Adrenal gland (tissue), 12 donors: Measurements from ENCODE around the gene PRLR. TPM values are rescaled to one million over a fixed set of nuclear protein-coding genes. Genes with fewer than 3 reads are reported as not detected.

Experiments used
- DNase-seq, 7 donors: peaks; one replicate each; pipeline ENCODE4 v3.0.0-alpha.2; 2019 to 2020
- H3K27ac ChIP-seq, 5 donors: fragments of 200-600 bp; sonication (generic) in 4 of 5; 1 replicate in 3 of 5; 2 replicates in 2 of 5; pipeline versions ENCODE4 v1.5.1 to v1.8.0; 2016 to 2020; ENCODE audit warnings: mild to moderate bottlenecking in 1 of 5
- H3K27me3 ChIP-seq: fragments of 200-600 bp; 2 replicates; pipeline ENCODE4 v1.8.0; 2021
- H3K36me3 ChIP-seq, 2 donors: fragments of 200-600 bp; replicated peaks in 1 of 2; 1 replicate in 1 of 2; 2 replicates in 1 of 2; pipeline versions ENCODE4 v1.5.1 to v1.8.0; 2018 to 2022
- H3K4me1 ChIP-seq, 2 donors: fragments of 200-600 bp; replicated peaks in 1 of 2; 1 replicate in 1 of 2; 2 replicates in 1 of 2; pipeline versions ENCODE4 v1.5.1 to v1.8.0; 2018 to 2021
- H3K4me3 ChIP-seq, 4 donors: fragments of 200-600 bp; sonication (generic) in 3 of 4; one replicate each; pipeline ENCODE4 v1.5.1; 2016 to 2018
- H3K9me3 ChIP-seq, 3 donors: fragments of 200-600 bp; sonication (generic) in 1 of 3; replicated peaks in 1 of 3; 1 replicate in 2 of 3; 2 replicates in 1 of 3; pipeline versions ENCODE4 v1.5.1 to v1.8.0; 2016 to 2021
- POLR2A ChIP-seq, 2 donors: fragments of 450-650 bp; IDR thresholded peaks; one replicate each; pipeline ENCODE4 v1.6.1; 2017; ENCODE audit warnings: antibody characterized with exemption in 2 of 2, mild to moderate bottlenecking in 2 of 2, moderate library complexity in 1 of 2
- WGBS, 4 donors: extraction: QIAGEN DNeasy Blood & Tissue Kit in 2 of 4; methylation state at CpG; one replicate each; pipeline versions ENCODE4 v1.1.5 to v1.1.7; 2013 to 2017; 5-methylcytosine and 5-hydroxymethylcytosine counted together
- intact Hi-C, 2 donors: fragments of 100-400 bp; cut with DNase I; formaldehyde crosslinking; loops; one replicate each; pipeline versions ENCODE4 v1.14.1 to v1.15.0; 2022 to 2023
- polyA plus RNA-seq, 3 donors: library from polyadenylated mRNA; stranded (reverse); fragments of 200-250 nt in 2 of 3; fragments of 350-450 nt in 1 of 3; fragmentation: Illumina TruSeq in 1 of 3; extraction: RNeasy Lipid Tissue Mini Kit (QIAGEN cat#74804) in 1 of 3; gene quantifications; one replicate each; pipeline ENCODE4 v1.2.3, GENCODE V29; 2013 to 2014
- total RNA-seq, 9 donors: library from RNA; depleted of rRNA in 4 of 9; stranded (reverse); fragments of >200 nt in 4 of 9; fragments of 120-200 nt in 1 of 9; fragmentation: NEBNext Ultra II Directional in 1 of 9; extraction: Animal tissue kit (Norgen Biotek cat#: 25700) in 1 of 9; gene quantifications; one replicate each; pipeline versions ENCODE4 v1.1.0 to v1.2.4, GENCODE V29; 2013 to 2023
- TF ChIP-seq, protein P1 (sequence below), 6 experiments: fragments of 450-650 bp in 4 of 6; fragments of 200-600 bp in 2 of 6; sonication (generic) in 1 of 6; IDR thresholded peaks; 1 replicate in 5 of 6; 2 replicates in 1 of 6; pipeline versions ENCODE4 v1.5.1 to v1.8.0; 2016 to 2021; ENCODE audit warnings: antibody characterized with exemption in 6 of 6, mild to moderate bottlenecking in 2 of 6, moderate library complexity in 1 of 6
- donor health status: healthy with polysubstance abuse.
- donor health status: Bipolar disorder and iron deficiency.
- donor health status: DM: yes; HTN: yes; CAD: no.
- donor health status: DM: no; HTN: no; CAD: no.
- donor health status: DM: no; HTN: no; CAD: no.
- donor health status: DM: yes; HTN: yes; CAD: no.

Gene PRLR
- total and polyA plus RNA-seq, 12 donors: 2.1 to 149 (median 74.1) TPM

DNA sequence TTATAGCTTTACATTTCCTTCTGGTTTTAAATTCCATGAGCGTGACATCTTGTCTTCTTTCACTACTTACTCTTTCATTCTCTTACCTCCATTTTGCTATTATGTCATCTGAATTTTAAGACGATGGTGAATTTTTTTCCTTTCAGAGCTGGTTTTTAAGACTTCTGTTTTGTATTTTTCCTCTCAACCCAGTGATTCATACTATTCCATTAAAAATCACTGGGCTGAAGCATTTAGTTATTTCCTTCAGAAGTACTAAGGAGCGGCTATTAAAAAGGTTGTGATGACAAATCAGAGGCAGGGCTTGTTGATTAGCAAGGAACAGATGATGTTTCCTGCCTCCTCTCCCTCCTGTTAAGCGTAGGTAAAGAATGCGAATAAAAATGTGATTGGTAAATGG, 199.0 kb downstream of the PRLR start:
- no peak overlapping the region for H3K27ac ChIP-seq
- 74 to 83% (median 77%) methylated on average over 5 of the region's 5 CpGs for WGBS, 4 donors
- TF ChIP-seq, protein P1, sequence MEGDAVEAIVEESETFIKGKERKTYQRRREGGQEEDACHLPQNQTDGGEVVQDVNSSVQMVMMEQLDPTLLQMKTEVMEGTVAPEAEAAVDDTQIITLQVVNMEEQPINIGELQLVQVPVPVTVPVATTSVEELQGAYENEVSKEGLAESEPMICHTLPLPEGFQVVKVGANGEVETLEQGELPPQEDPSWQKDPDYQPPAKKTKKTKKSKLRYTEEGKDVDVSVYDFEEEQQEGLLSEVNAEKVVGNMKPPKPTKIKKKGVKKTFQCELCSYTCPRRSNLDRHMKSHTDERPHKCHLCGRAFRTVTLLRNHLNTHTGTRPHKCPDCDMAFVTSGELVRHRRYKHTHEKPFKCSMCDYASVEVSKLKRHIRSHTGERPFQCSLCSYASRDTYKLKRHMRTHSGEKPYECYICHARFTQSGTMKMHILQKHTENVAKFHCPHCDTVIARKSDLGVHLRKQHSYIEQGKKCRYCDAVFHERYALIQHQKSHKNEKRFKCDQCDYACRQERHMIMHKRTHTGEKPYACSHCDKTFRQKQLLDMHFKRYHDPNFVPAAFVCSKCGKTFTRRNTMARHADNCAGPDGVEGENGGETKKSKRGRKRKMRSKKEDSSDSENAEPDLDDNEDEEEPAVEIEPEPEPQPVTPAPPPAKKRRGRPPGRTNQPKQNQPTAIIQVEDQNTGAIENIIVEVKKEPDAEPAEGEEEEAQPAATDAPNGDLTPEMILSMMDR (IDR thresholded peaks at IDR 0.05): no peak
- TF ChIP-seq POLR2A (IDR thresholded peaks at IDR 0.05): no peak

DNA sequence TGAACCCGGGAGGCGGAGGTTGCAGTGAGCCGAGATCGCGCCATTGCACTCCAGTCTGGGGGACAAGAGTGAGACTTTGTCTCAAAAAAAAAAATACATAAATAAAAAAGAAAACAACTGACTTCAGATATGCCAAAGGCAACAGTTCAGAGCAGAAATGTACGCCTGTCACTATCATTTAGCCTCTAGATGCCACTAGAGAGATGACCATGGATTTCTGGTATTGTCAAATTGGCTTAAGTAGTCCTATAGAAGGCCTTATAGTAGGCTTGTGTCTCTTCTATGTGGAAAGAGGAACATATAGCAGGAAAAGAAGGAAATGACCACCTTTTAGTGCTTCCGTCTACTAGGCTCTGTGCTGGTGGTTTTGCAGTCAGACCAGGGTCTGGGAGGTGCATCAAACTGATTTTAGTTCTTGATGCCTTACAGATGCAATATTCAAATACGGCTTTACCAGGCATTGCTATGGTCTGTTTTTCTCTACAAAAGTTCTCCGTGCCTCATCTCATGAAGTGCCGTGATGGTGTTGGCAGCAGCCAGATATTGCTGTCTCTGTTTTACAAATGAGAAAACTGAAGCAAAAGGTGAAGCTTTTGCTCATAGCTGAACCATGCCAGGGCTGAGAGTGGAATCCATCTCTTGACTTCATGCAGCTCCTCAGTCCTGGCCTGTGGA, 199.7 kb downstream of the PRLR start:
- no peak for DNase-seq
- Histone ChIP-seq H3K27me3 (peaks cover 3% of the 10 kb centered on the region), H3K4me1 (no peaks in the 10 kb centered on the region), H3K27ac (no peak overlapping the region), H3K9me3 (no peaks in the 10 kb centered on the region), H3K36me3 (no peaks in the 10 kb centered on the region), H3K4me3 (no peak overlapping the region)
- intact Hi-C loops: no loop called here
- no peak for TF ChIP-seq POLR2A (IDR thresholded peaks at IDR 0.05)
- TF ChIP-seq, protein P1 (IDR thresholded peaks at IDR 0.05): no peak
- 70 to 77% (median 75%) methylated on average over 10 of the region's 10 CpGs for WGBS, 4 donors

More for the DNA sequence above, 199.0 kb downstream of the PRLR start:
- intact Hi-C loops: no loop called here
- Histone ChIP-seq H3K4me3 (no peak overlapping the region), H3K36me3 (no peaks in the 10 kb centered on the region), H3K4me1 (no peaks in the 10 kb centered on the region), H3K9me3 (no peaks in the 10 kb centered on the region), H3K27me3 (peaks cover 3% of the 10 kb centered on the region)
- DNase-seq: no peak

DNA sequence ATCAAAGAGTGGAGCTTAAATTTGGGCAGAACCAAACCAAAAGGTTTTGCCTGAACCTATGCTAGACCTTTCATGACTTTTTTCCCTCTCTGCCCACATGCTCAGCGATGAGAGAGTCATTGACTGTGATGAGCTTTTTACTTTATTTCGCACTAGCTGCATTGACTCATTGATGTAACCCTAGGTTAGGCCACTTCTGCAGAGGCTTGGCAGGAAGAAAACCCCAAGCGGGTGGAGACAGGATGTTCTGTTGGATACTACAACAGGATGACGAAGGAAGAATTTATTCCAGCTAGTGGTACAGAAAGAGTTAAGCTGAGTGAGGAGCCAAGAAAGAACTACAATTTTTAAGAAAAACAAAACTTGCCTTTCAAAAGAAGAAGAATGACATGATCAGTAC, 201.0 kb downstream of the PRLR start:
- H3K27ac ChIP-seq: no peak overlapping the region
- no peak overlapping the region for H3K4me3 ChIP-seq
- WGBS, 4 donors: 59 to 83% (median 69%) methylated on average over 3 to 4 of the region's 4 CpGs

DNA sequence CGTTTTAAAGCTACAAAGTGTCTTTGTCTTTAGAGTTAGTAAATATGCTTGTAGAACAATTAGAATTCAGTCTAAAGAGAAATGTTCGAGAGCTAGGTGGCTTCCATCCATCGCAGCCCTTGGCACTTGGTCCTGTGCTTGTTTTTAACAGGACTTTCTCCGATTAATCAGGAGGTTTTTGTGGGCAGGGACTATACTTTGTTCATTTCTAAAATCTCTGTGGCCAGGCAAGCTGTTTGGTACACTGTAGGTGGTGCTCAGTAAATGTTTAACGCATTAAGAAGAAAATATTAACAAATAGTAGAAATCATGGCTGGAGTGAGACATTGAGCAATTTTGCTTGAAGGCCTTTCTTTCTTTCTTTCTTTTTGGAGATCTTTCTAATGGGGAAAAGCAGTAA, 203.3 kb downstream of the PRLR start:
- 85 to 90% (median 87%) methylated on average over 5 of the region's 5 CpGs for WGBS, 4 donors
- H3K4me1 ChIP-seq: no peaks in the 10 kb centered on the region
- no peaks in the 10 kb centered on the region for H3K9me3 ChIP-seq
- DNase-seq: no peak
- H3K27ac ChIP-seq: no peak overlapping the region
- H3K4me3 ChIP-seq: no peak overlapping the region
- no peaks in the 10 kb centered on the region for H3K27me3 ChIP-seq
- no peaks in the 10 kb centered on the region for H3K36me3 ChIP-seq
- TF ChIP-seq, protein P1 (IDR thresholded peaks at IDR 0.05): no peak
- no peak for TF ChIP-seq POLR2A (IDR thresholded peaks at IDR 0.05)
- intact Hi-C loops: no loop called here

More for the DNA sequence above, 201.0 kb downstream of the PRLR start:
- DNase-seq: peak in 1 of 7 donors; percentile 3
- intact Hi-C loops: no loop called here
- peaks cover 3% of the 10 kb centered on the region for H3K27me3 ChIP-seq
- no peaks in the 10 kb centered on the region for H3K4me1 ChIP-seq
- TF ChIP-seq, protein P1 (IDR thresholded peaks at IDR 0.05): no peak
- TF ChIP-seq POLR2A (IDR thresholded peaks at IDR 0.05): no peak
- no peaks in the 10 kb centered on the region for H3K36me3 ChIP-seq
- H3K9me3 ChIP-seq: no peaks in the 10 kb centered on the region
